ENCODE measurements around the gene MYO6. TPM values are rescaled to one million over a fixed set of nuclear protein-coding genes. Genes with fewer than 3 reads are reported as not detected.

Gene MYO6
- total RNA-seq, 2 experiments from 2014 or later, result not detected

GRCh38 chr6:75963569-75963968 lies 214.5 kb downstream of the MYO6 start:
- Histone ChIP-seq H3K27ac (ENCODE audit: low read depth, low read length, poor library complexity, severe bottlenecking) (no peak overlapping the region), H3K9me3 (ENCODE audit: low read length) (no peaks in the 10 kb centered on the region), H3K79me2 (ENCODE audit: insufficient read depth, low read depth, low read length) (no peaks in the 10 kb centered on the region), H2AFZ (ENCODE audit: low read length) (no peak overlapping the region), H3K4me1 (ENCODE audit: insufficient read depth, low read length, poor library complexity, severe bottlenecking) (no peaks in the 10 kb centered on the region), H4K20me1 (ENCODE audit: insufficient read depth, low read length) (no peaks in the 10 kb centered on the region), H3K4me3 (ENCODE audit: low read depth, low read length, poor library complexity, severe bottlenecking) (no peak overlapping the region), H3K36me3 (ENCODE audit: insufficient read depth, low read length) (no peaks in the 10 kb centered on the region), H3K9me2 (ENCODE audit: insufficient read depth, low read length) (no peaks in the 10 kb centered on the region), H3K4me2 (ENCODE audit: low read length) (no peak overlapping the region)
- ChIA-PET POLR2A (no interaction called here), CTCF (ENCODE audit: unreplicated experiment) (no interaction called here)
- BruUV-seq (replicated peaks), result no TSS peak
- intact Hi-C loops (cut with micrococcal nuclease; ENCODE audit: unreplicated experiment), result no loop called here
- no peak for TF ChIP-seq EZH2phosphoT487 (IDR thresholded peaks at IDR 0.05; ENCODE audit: borderline replicate concordance, low read depth, low read length)
- no peak for TF ChIP-seq CTCF (conservative IDR thresholded peaks at IDR 0.05; ENCODE audit: low read length)
- no peak for DNase-seq (ENCODE audit: low spot score)

- BruUV-seq (replicated peaks), result no TSS peak
- Histone ChIP-seq H3K4me3 (ENCODE audit: low read depth, low read length, poor library complexity, severe bottlenecking) (no peak overlapping the region), H2AFZ (ENCODE audit: low read length) (no peak overlapping the region), H3K9me3 (ENCODE audit: low read length) (no peaks in the 10 kb centered on the region), H3K4me2 (ENCODE audit: low read length) (no peak overlapping the region), H3K9me2 (ENCODE audit: insufficient read depth, low read length) (no peaks in the 10 kb centered on the region), H3K27ac (ENCODE audit: low read depth, low read length, poor library complexity, severe bottlenecking) (no peak overlapping the region), H3K4me1 (ENCODE audit: insufficient read depth, low read length, poor library complexity, severe bottlenecking) (no peaks in the 10 kb centered on the region), H3K79me2 (ENCODE audit: insufficient read depth, low read depth, low read length) (no peaks in the 10 kb centered on the region), H3K36me3 (ENCODE audit: insufficient read depth, low read length) (no peaks in the 10 kb centered on the region), H4K20me1 (ENCODE audit: insufficient read depth, low read length) (no peaks in the 10 kb centered on the region)
- intact Hi-C loops (cut with micrococcal nuclease; ENCODE audit: unreplicated experiment), result no loop called here
- DNase-seq (ENCODE audit: low spot score), result no peak
- TF ChIP-seq EZH2phosphoT487 (IDR thresholded peaks at IDR 0.05; ENCODE audit: borderline replicate concordance, low read depth, low read length), result no peak
- no peak for TF ChIP-seq CTCF (conservative IDR thresholded peaks at IDR 0.05; ENCODE audit: low read length)
- ChIA-PET POLR2A (no interaction called here), CTCF (ENCODE audit: unreplicated experiment) (no interaction called here)
Measured at GRCh38 chr6:75968143-75968542, 219.1 kb downstream of the MYO6 start.

Small RNAs within 50 kb of the gene (small RNA-seq; reads per million reads assigned to genes)
- gene RF00019, result not detected
- not detected for gene RNA5SP209
- gene RNU6-155P, result not detected

Other genes starting within 250 kb of the MYO6 start
- gene SENP6, start 147.4 kb upstream of the MYO6 start, total RNA-seq (2014; rRNA removed; shearing (Covaris generic)), result 61.1 and 63.5 TPM in 2 replicates
- 85.4 and 96.2 TPM in 2 replicates for gene SENP6, start 147.4 kb upstream of the MYO6 start, total RNA-seq (2022)

Data from OCI-LY7 (cell line).